Measurements from ENCODE around the gene ATM.
"Not testable (repeated sequence)": the region's sequence is repeated elsewhere in the genome, so short reads cannot be mapped to it uniquely, and the experiment has no call there.

ATM gene

DNA sequence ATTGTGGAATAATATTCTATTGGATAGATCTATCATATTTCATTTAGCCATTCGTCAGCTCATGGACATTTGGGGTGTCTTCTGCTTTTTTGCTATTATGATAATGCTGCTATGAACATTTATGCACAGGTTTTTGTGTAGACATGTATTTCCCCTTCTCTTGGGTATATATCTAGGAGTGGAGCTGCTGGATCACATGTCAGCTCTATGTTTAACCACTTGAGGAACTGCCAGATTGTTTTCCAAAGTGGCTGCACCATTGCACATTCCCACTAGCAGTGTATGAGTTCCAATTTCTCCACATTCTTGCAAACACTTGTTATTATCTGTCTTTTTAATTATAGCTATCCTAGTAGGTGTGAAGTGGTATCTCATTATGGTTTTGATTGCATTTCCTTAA, 169.5 kb downstream of the ATM start:
- H3K36me3 ChIP-seq (replicated peaks) = no peaks in the 10 kb centered on the region
- no peak for DNase-seq
- TF ChIP-seq, protein P1, sequence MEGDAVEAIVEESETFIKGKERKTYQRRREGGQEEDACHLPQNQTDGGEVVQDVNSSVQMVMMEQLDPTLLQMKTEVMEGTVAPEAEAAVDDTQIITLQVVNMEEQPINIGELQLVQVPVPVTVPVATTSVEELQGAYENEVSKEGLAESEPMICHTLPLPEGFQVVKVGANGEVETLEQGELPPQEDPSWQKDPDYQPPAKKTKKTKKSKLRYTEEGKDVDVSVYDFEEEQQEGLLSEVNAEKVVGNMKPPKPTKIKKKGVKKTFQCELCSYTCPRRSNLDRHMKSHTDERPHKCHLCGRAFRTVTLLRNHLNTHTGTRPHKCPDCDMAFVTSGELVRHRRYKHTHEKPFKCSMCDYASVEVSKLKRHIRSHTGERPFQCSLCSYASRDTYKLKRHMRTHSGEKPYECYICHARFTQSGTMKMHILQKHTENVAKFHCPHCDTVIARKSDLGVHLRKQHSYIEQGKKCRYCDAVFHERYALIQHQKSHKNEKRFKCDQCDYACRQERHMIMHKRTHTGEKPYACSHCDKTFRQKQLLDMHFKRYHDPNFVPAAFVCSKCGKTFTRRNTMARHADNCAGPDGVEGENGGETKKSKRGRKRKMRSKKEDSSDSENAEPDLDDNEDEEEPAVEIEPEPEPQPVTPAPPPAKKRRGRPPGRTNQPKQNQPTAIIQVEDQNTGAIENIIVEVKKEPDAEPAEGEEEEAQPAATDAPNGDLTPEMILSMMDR (IDR thresholded peaks at IDR 0.05; ENCODE audit: low read depth, low read length, missing control alignments) = no peak
- H3K27me3 ChIP-seq (replicated peaks) = no peaks in the 10 kb centered on the region
- in situ Hi-C loops (cut with HindIII; ENCODE audit: low pct_ligation_motif_present, low sequenced_read_pairs) = no loop called here
- H3K27ac ChIP-seq = no peak overlapping the region
- no peak overlapping the region for H3K4me3 ChIP-seq (ENCODE audit: low read depth, low read length)

DNA sequence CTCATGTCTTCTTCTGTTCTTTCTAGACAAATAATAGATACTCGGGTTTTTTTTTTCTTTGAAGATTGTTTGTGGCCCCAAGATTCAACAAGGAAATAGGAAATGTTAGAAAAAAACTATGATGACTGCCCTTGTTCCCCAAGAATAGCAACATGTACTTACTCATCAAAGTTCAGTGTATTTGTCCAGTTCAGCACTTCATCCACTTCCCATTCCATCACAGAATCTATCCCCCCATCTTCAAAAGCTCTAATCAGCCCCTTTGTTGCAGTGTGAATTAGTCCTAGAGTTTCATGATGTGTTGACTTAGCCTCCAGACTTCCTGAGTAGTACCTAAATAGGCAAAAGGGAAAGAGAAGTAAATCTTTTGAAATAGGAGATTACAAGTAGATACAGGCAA, 170.2 kb downstream of the ATM start:
- Histone ChIP-seq H3K36me3 (replicated peaks) (no peaks in the 10 kb centered on the region), H3K4me3 (ENCODE audit: low read depth, low read length) (no peak overlapping the region), H3K27ac (no peak overlapping the region), H3K27me3 (replicated peaks) (no peaks in the 10 kb centered on the region)
- DNase-seq = no peak
- in situ Hi-C loops (cut with HindIII; ENCODE audit: low pct_ligation_motif_present, low sequenced_read_pairs) = no loop called here
- TF ChIP-seq, protein P1 (IDR thresholded peaks at IDR 0.05; ENCODE audit: low read depth, low read length, missing control alignments) = no peak

DNA sequence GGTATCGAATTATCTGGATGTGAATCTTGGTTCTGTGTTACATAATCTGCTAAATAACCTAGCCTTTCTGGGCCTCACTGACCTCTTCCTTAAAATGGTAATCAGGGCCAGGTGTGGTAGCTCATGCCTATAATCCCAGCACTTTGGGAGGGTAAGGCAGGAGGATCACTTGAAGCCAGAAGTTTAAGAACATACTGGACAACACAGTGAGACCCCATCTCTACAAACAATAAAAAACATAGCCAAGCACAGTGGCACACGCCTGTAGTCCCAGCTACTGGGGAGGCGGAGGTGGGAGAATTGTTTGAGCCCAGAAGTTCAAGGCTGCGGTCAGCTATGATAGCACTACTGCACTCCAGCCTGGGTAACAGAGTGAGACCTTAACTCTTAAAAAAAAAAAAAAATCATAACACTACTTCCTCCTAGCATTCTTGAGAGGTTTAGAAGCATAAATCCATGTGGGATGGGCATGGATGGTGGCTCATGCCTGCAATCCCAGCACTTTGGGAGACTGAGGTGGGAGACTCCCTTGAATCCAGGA, 171.9 kb downstream of the ATM start:
- TF ChIP-seq, protein P1 (IDR thresholded peaks at IDR 0.05; ENCODE audit: low read depth, low read length, missing control alignments) = no peak
- no peak for DNase-seq
- H3K4me3 ChIP-seq (ENCODE audit: low read depth, low read length) = no peak overlapping the region
- no peaks in the 10 kb centered on the region for H3K36me3 ChIP-seq (replicated peaks)
- no peaks in the 10 kb centered on the region for H3K27me3 ChIP-seq (replicated peaks)
- H3K27ac ChIP-seq = no peak overlapping the region
- in situ Hi-C loops (cut with HindIII; ENCODE audit: low pct_ligation_motif_present, low sequenced_read_pairs) = no loop called here

DNA sequence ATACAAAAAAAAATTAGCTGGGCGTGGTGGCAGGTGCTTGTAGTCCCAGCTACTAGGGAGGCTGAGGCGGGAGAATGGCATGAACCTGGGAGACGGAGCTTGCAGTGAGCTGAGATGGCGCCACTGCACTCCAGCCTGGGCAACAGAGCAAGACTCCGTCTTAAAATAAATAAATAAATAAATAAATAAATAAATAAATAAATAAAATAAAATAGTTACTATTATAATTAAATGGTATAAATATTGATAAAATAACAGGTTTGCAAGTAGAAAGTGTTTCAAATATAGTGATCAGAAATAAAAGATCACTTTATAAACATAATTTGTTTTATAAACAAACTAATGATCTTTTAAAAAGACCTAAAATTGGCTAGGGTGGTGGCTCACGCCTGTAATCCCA, 173.8 kb downstream of the ATM start:
- H3K27ac ChIP-seq; DNase-seq; H3K27me3 ChIP-seq (replicated peaks); H3K36me3 ChIP-seq (replicated peaks); H3K4me3 ChIP-seq (ENCODE audit: low read depth, low read length); in situ Hi-C loops (cut with HindIII; ENCODE audit: low pct_ligation_motif_present, low sequenced_read_pairs): not testable (repeated sequence)

DNA sequence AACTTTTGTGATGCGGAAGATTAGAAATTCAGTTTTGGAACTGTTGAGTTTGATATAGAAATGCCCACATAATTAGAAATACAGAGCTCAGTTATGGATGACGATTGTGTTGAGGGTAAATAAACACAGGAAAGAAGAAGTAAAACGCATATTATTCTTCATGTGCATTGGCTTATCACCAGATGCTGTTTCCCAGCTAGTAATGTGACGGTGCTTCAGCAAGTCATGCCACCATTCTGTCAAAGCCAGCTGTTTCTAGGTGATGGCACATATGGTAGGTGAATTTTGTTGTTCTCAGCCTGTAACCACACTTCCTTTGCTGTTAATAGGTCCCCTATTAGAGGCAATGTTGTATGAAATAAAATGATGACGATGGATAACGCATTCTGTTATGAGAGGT, 175.6 kb downstream of the ATM start:
- Histone ChIP-seq H3K4me3 (ENCODE audit: low read depth, low read length) (no peak overlapping the region), H3K36me3 (replicated peaks) (no peaks in the 10 kb centered on the region), H3K27me3 (replicated peaks) (no peaks in the 10 kb centered on the region), H3K27ac (no peak overlapping the region)
- in situ Hi-C loops (cut with HindIII; ENCODE audit: low pct_ligation_motif_present, low sequenced_read_pairs) = no loop called here
- no peak for DNase-seq
- TF ChIP-seq, protein P1 (IDR thresholded peaks at IDR 0.05; ENCODE audit: low read depth, low read length, missing control alignments) = no peak

DNA sequence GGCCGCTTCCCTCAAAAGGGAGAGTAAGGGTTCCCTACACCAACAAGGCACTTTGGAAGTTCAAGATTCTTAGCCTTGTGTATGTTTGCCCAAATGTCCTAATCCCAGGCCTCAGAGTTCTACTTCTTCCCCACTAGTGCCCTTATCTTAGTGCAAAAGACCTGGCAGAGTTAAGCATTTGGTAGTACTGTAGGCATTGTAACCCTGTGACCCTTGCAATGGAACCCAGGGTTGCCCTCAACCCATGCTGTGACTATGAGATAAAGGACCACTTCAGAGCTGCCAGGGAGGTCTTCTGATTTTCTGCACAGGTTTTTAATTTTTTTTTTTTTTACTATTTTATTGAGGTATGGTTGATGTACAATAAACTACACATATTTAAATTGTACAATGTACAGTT, 179.4 kb downstream of the ATM start:
- Histone ChIP-seq H3K4me3 (ENCODE audit: low read depth, low read length) (no peak overlapping the region), H3K36me3 (replicated peaks) (no peaks in the 10 kb centered on the region), H3K27me3 (replicated peaks) (no peaks in the 10 kb centered on the region), H3K27ac (no peak overlapping the region)
- DNase-seq = no peak
- TF ChIP-seq, protein P1 (IDR thresholded peaks at IDR 0.05; ENCODE audit: low read depth, low read length, missing control alignments) = no peak
- in situ Hi-C loops (cut with HindIII; ENCODE audit: low pct_ligation_motif_present, low sequenced_read_pairs) = no loop called here

All from brain microvascular endothelial cell (primary cell).